Activated CD8-positive, alpha-beta memory T cell treated with anti-CD3 and anti-CD28 coated beads, Interleukin-2, amount 10 ng/mL, durations not matched to agents 7 days and 5 days (primary cell): ENCODE results near the gene VHLL. TPM values are rescaled to one million over a fixed set of nuclear protein-coding genes. Genes with fewer than 3 reads are reported as not detected.
A peak's percentile ranks its signal among the peaks of the same experiment; 100 is the strongest.

Experiments
- ATAC-seq: fragments of 150-1000 bp; cut with Tn5 transposase; one replicate; pipeline ENCODE4 v1.10.0; 2021; ENCODE audit warnings: moderate library complexity
- CTCF ChIA-PET: fragments of 350-600 bp; sonication (Branson Sonifier 250); formaldehyde crosslinking; loops from one replicate; lab custom pipeline; 2021; ENCODE audit warnings: antibody characterized with exemption; lab: Charles Lee
- DNase-seq: peaks from one replicate; pipeline ENCODE4 v3.0.0-alpha.2; 2020
- H3K27ac Mint-ChIP-seq: one replicate; pipeline ENCODE4 v1.8.0; 2021; ENCODE audit warnings: mild to moderate bottlenecking, mixed read lengths
- H3K27me3 Mint-ChIP-seq: one replicate; pipeline ENCODE4 v1.8.0; 2021; ENCODE audit warnings: mixed read lengths
- H3K36me3 Mint-ChIP-seq: one replicate; pipeline ENCODE4 v1.8.0; 2021; ENCODE audit warnings: mild to moderate bottlenecking, mixed read lengths
- H3K4me1 Mint-ChIP-seq: one replicate; pipeline ENCODE4 v1.8.0; 2021; ENCODE audit warnings: mixed read lengths
- H3K4me3 Mint-ChIP-seq: one replicate; pipeline ENCODE4 v1.8.0; 2021; ENCODE audit warnings: mild to moderate bottlenecking, moderate library complexity, mixed read lengths
- H3K9me3 Mint-ChIP-seq: one replicate; pipeline ENCODE4 v1.8.0; 2022; ENCODE audit warnings: low read depth, mixed read lengths
- total RNA-seq, 2 experiments: library from RNA; stranded (reverse); gene quantifications; one replicate each; pipeline ENCODE4 v1.2.3, GENCODE V29; 2021

The VHLL gene
- total RNA-seq, 2 experiments from 2014 or later: not detected

DNA sequence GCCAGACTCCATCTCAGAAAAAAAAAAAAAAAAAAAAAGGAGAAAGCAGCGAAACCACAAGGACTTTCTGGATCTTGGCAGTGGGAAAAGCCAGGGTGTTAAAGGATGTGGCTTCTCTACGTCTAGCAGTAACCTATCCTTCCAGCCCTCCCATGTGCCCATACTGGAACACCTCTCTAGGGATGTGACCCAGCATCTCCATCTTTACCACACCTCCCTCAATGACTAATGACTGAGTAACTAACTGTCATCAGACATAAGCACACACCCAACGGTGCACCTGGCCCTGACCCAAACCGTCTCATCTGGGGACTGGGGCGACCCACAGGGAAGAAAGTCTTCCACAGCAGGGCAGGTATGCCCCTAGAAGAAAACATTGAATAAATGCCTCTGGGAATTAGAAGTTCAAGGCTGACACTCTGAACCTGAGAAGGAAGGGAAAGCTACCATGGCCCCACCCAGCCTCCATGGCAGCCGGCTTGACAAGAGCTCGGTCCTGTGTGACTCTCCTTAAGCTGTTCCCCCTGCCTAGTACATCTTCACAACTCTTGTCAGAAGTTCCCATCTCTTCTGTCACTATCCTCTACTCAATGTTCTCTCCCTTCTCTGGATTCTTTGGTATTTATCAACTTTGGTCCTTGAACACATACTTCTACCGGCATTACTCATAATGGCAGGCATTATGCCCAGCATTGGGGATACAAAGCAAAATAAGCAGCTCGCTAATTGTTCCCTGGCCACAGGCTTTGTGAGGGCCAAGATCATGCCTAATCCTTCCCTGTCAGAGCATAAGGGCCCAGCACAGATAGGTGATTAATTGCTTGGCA, 36.4 kb downstream of the VHLL start:
- H3K4me1 Mint-ChIP-seq: peaks cover 6% of the 10 kb centered on the region
- peaks cover 60% of the 10 kb centered on the region for H3K36me3 Mint-ChIP-seq
- H3K27me3 Mint-ChIP-seq: no peaks in the 10 kb centered on the region
- H3K4me3 Mint-ChIP-seq: no peak overlapping the region
- ATAC-seq (no peak), DNase-seq (no peak)
- no peak overlapping the region for H3K27ac Mint-ChIP-seq
- CTCF ChIA-PET: interaction anchor here (0.9 to 1.7 kb wide), 4 partner anchors 8 to 123 kb away, joined by 3 to 5 read pairs (median 3); partner anchors contain the start of genes PAQR6 and SMG5
- no peaks in the 10 kb centered on the region for H3K9me3 Mint-ChIP-seq

DNA sequence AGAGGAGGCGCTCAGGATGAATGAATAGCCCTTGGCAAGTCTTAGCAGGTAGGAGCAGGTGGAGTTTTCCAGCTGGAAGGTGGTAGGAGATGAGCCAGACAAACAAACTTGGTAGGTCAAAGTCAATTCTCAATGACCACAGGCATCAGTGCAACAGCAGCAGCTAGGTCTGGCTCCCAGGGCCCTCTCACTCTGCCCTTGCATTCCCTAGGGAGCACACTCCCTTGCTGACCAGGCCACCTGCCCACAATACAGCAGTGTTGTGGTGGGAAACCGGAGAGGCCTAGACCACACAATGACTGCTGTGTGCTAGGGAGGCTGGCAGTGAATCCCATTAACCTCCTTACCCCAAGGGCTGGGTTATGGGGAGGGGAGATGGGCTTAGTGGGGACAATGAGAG, 38.2 kb downstream of the VHLL start:
- Mint-ChIP-seq H3K27me3 (no peaks in the 10 kb centered on the region), H3K4me3 (no peak overlapping the region), H3K9me3 (no peaks in the 10 kb centered on the region), H3K4me1 (peaks cover 11% of the 10 kb centered on the region), H3K36me3 (peaks cover 48% of the 10 kb centered on the region), H3K27ac (no peak overlapping the region)
- CTCF ChIA-PET: interaction anchor here (0.9 to 1.5 kb wide), 4 partner anchors 19 to 131 kb away, joined by 3 to 10 read pairs (median 4); partner anchors contain the start of gene BGLAP
- no peak for ATAC-seq
- no peak for DNase-seq

DNA sequence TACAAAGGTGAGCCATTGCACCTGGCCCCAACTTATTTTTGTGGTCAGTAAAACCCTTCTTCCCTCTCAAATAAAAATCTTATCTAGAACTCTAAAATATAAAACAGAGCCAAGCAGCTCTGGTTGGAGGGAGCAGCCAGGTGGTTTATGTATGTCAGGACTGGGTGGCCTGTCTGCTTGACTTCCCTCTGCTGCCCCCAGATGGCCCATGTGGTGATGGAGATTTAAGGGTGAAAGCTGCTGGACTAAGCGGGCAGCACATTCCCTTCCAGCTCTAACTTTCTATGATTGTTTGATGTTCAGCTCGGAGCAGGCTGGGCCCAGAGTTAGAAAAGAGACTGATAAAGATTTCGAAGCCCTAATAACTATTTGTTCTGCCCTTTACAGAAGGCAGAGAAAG, 39.3 kb downstream of the VHLL start:
- CTCF ChIA-PET: interaction anchor here (0.8 to 1.5 kb wide), 7 partner anchors 9 to 130 kb away, joined by 3 to 10 read pairs (median 3); no protein-coding TSS in a partner anchor

DNA sequence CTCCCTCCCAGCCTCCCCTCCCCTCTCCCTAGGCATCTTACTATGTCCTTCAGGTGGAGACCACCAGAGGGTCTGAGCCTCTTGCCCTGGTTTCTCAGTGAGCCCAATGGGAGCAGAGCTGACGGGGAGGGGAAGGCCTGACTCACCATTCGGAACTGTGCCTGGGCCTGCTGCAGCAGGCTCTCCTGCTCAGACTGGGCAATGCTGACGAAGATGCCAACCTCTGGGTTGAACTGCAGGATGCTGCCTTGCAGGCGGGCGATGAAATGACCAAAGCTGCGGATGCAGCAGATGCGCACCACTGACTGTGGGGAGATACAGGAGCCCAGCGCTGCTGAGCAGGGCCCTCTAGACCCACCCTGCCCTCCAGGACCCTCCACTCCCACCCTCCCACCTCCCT, 40.2 kb downstream of the VHLL start:
- Mint-ChIP-seq H3K4me3 (no peak overlapping the region), H3K9me3 (no peaks in the 10 kb centered on the region), H3K36me3 (peaks cover 39% of the 10 kb centered on the region), H3K4me1 (peaks cover 11% of the 10 kb centered on the region), H3K27me3 (no peaks in the 10 kb centered on the region), H3K27ac (no peak overlapping the region)
- ATAC-seq (no peak), DNase-seq (no peak)
- CTCF ChIA-PET: interaction anchor here (0.9 kb wide), 1 partner anchor 123 kb away, joined by 3 read pairs; no protein-coding TSS in a partner anchor

More for the DNA sequence above, 39.3 kb downstream of the VHLL start:
- H3K4me3 Mint-ChIP-seq: no peak overlapping the region
- H3K27me3 Mint-ChIP-seq: no peaks in the 10 kb centered on the region
- peaks cover 42% of the 10 kb centered on the region for H3K36me3 Mint-ChIP-seq
- ATAC-seq: no peak
- no peak overlapping the region for H3K27ac Mint-ChIP-seq
- no peak for DNase-seq
- peaks cover 11% of the 10 kb centered on the region for H3K4me1 Mint-ChIP-seq
- no peaks in the 10 kb centered on the region for H3K9me3 Mint-ChIP-seq

DNA sequence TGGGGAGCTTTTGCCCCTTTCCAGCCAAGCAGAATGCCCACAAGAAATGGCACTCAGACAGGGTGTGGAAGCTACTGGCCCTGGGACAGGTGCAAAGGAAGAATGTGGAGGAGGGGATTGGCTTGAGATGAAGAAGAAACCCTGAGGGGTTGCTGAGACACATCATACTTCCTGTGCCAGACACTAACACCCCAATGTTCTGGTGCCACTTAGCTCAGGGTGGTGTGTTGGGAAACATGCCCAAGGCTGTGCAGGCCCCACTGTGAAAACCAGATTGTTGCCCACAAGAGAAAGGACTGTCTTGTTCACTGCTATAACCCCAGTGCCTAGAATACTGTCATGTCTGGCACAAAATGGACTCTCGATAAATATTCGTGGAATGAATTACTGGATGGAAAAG, 41.4 kb downstream of the VHLL start:
- Mint-ChIP-seq H3K4me1 (peaks cover 11% of the 10 kb centered on the region), H3K27ac (peak overlapping the region; percentile 62), H3K27me3 (no peaks in the 10 kb centered on the region), H3K4me3 (no peak overlapping the region), H3K9me3 (no peaks in the 10 kb centered on the region), H3K36me3 (peaks cover 37% of the 10 kb centered on the region)
- CTCF ChIA-PET: interaction anchor here (1.1 to 1.7 kb wide), 2 partner anchors 32 to 62 kb away, joined by 3 to 4 read pairs; no protein-coding TSS in a partner anchor
- DNase-seq (no peak), ATAC-seq (no peak)

DNA sequence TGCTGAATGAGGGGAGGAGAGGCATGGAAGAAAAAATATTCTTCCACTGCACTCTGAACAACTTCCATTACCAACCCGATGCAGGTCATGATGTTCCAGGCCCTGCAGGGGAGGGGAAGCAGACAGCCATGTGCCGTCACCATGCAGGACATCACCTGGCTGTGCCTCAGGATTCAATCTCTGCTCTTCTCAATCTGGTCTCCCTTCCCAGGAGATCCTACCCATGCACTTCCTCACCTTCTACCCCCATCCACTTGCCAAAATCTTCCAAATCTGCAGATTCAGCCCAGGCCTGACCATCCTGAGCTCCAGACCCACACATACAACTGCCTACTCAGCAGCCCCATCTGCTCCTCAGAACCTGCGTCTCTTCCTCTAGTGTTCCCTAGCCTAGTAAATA, 45.5 kb downstream of the VHLL start:
- DNase-seq (no peak), ATAC-seq (no peak)
- no peaks in the 10 kb centered on the region for H3K9me3 Mint-ChIP-seq
- peaks cover 21% of the 10 kb centered on the region for H3K36me3 Mint-ChIP-seq
- H3K4me3 Mint-ChIP-seq: no peak overlapping the region
- peaks cover 26% of the 10 kb centered on the region for H3K4me1 Mint-ChIP-seq
- CTCF ChIA-PET: no interaction called here
- no peaks in the 10 kb centered on the region for H3K27me3 Mint-ChIP-seq
- H3K27ac Mint-ChIP-seq: no peak overlapping the region

DNA sequence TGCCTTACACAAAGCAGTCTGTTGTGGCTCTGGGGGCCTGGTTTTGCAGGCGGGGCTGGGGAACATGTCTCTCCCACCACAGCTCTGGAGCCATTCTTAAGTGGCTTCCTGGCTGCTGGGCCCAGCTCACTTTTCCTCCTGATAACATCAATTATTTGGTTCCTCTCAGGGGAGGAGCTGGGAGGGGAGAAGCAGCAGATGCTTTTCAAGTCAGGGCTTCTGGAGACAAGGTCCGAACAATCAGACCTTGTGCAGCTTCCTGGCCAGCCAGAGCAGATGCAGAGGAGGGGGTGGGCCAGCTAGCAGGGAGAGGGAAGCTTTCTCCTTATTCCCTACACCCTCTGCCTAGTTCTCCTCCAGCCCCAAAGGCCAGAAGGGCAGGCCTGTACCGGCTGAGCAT, 47.6 kb downstream of the VHLL start:
- Mint-ChIP-seq H3K4me1 (peaks cover 15% of the 10 kb centered on the region), H3K27me3 (no peaks in the 10 kb centered on the region), H3K36me3 (peaks cover 16% of the 10 kb centered on the region), H3K27ac (peak overlapping the region; percentile 60), H3K4me3 (no peak overlapping the region), H3K9me3 (no peaks in the 10 kb centered on the region)
- DNase-seq: no peak
- CTCF ChIA-PET: interaction anchor here (0.5 to 1.5 kb wide), 6 partner anchors 9 to 104 kb away, joined by 3 to 4 read pairs (median 3); partner anchors contain the start of gene SMG5
- ATAC-seq: no peak

DNA sequence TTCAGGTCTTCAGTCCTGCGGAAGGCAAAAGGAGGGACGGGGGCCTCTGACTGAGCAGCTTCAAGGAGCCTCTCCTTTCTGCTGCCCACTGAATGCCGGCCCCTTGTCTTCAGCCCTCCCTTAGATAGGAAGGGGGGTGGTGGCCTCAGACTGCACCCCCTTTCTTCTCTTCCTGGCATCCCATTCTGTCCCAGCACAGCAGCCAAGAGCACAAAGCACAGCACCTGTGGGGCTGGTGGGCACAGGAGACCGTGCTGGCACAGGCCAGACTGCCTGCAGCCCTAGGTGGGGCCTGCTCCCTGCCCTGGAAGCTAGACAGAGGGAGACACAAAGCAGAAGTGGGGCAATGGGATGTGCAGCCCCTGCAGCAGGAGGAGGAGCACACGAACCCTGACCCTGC, 49.5 kb downstream of the VHLL start:
- CTCF ChIA-PET: interaction anchor here (1.1 to 2.1 kb wide), 2 partner anchors 11 to 102 kb away, joined by 3 to 4 read pairs; no protein-coding TSS in a partner anchor
- H3K4me1 Mint-ChIP-seq: peaks cover 31% of the 10 kb centered on the region
- no peaks in the 10 kb centered on the region for H3K27me3 Mint-ChIP-seq
- H3K9me3 Mint-ChIP-seq: no peaks in the 10 kb centered on the region
- H3K27ac Mint-ChIP-seq: no peak overlapping the region
- H3K36me3 Mint-ChIP-seq: peaks cover 12% of the 10 kb centered on the region
- ATAC-seq: no peak
- DNase-seq: no peak
- H3K4me3 Mint-ChIP-seq: no peak overlapping the region

Other genes starting within 250 kb of the VHLL start
- gene UBQLN4, start 245.5 kb downstream of the VHLL start, total RNA-seq: 10 to 100 TPM; 40.3 to 44.8 TPM
- 10 to 100 TPM; 59.3 to 60.6 TPM for gene LAMTOR2, start 244.5 kb downstream of the VHLL start, total RNA-seq
- not detected for gene RAB25, start 238.1 kb downstream of the VHLL start, total RNA-seq
- under 1 TPM; 0.06 to 0.56 TPM for gene MEX3A, start 216.8 kb downstream of the VHLL start, total RNA-seq
- 10 to 100 TPM; 37.3 to 41.9 TPM for gene LMNA, start 184.6 kb downstream of the VHLL start, total RNA-seq
- 10 to 100 TPM; 14.5 to 30.6 TPM for gene SEMA4A, start 145.7 kb downstream of the VHLL start, total RNA-seq
- 10 to 100 TPM; 41.4 to 48.4 TPM for gene SLC25A44, start 105.2 kb downstream of the VHLL start, total RNA-seq
- 10 to 100 TPM; 62.8 to 72.5 TPM for gene PMF1, start 86.3 kb downstream of the VHLL start, total RNA-seq
- 1 to 10 TPM in 1 of 2 experiments, under 1 TPM in 1; 0.93 to 1.0 TPM for gene BGLAP, start 57.1 kb downstream of the VHLL start, total RNA-seq
- 1 to 10 TPM; 5.0 to 6.1 TPM for gene PAQR6, start 51.3 kb downstream of the VHLL start, total RNA-seq
- 100 to 1,000 TPM in 1 of 2 experiments, 10 to 100 TPM in 1; 89.4 to 103 TPM for gene SMG5, start 16.5 kb downstream of the VHLL start, total RNA-seq
- 10 to 100 TPM; 10.1 to 11.6 TPM for gene TMEM79, start 15.0 kb downstream of the VHLL start, total RNA-seq
- 10 to 100 TPM; 24.7 to 28.9 TPM for gene GLMP, start 3.6 kb downstream of the VHLL start, total RNA-seq
- gene CCT3, start 39.0 kb upstream of the VHLL start, total RNA-seq: 100 to 1,000 TPM; 253 to 361 TPM
- not detected for gene TSACC, start 39.2 kb upstream of the VHLL start, total RNA-seq
- not detected for gene RHBG, start 69.9 kb upstream of the VHLL start, total RNA-seq
- 10 to 100 TPM; 57.1 to 63.1 TPM for gene MEF2D, start 201.5 kb upstream of the VHLL start, total RNA-seq